Prostate gland (tissue), 2 donors: ENCODE results near the gene COMT.

Experiments
- CTCF ChIP-seq, 4 experiments: fragments of 200-600 bp in 2 of 4; fragments of 450-650 bp in 2 of 4; sonication (generic) in 2 of 4; IDR thresholded peaks; 1 replicate in 3 of 4; 2 replicates in 1 of 4; pipeline ENCODE4 v1.5.1; 2016 to 2019; ENCODE audit warnings: antibody characterized with exemption in 4 of 4, mild to moderate bottlenecking in 2 of 4, moderate library complexity in 2 of 4
- POLR2A ChIP-seq: fragments of 450-650 bp; IDR thresholded peaks from one replicate; pipeline ENCODE4 v1.6.1; 2016; ENCODE audit warnings: antibody characterized with exemption, mild to moderate bottlenecking

GRCh38 chr22:19896665-19897355, 44.8 kb upstream of the COMT start:
- no peak for TF ChIP-seq CTCF (IDR thresholded peaks at IDR 0.05)
- TF ChIP-seq POLR2A, result no peak
